ENCODE data around the gene TYROBP.

The TYROBP gene

GRCh38 chr19:35938282-35939224, 30.5 kb upstream of the TYROBP start:
- no peak for DNase-seq (ENCODE audit: extremely low spot score)
- TF ChIP-seq FOXA1 (IDR thresholded peaks at IDR 0.05): no peak
- no peak for TF ChIP-seq BHLHE40 (IDR thresholded peaks at IDR 0.05; ENCODE audit: borderline replicate concordance)
- no peak for TF ChIP-seq HDGF (IDR thresholded peaks at IDR 0.05; ENCODE audit: borderline replicate concordance)
- TF ChIP-seq ELF4 (IDR thresholded peaks at IDR 0.05): no peak
- TF ChIP-seq CTBP1 (IDR thresholded peaks at IDR 0.05; ENCODE audit: borderline replicate concordance): no peak
- TF ChIP-seq FOXK2 (IDR thresholded peaks at IDR 0.05): no peak
- POLR2A ChIA-PET: no interaction called here
- CTCF ChIA-PET: interaction anchor here (0.5 to 0.9 kb wide), 2 partner anchors 57 to 244 kb away, joined by 3 to 4 read pairs; no protein-coding TSS in a partner anchor

GRCh38 chr19:35937345-35938281, 29.5 kb upstream of the TYROBP start:
- DNase-seq (ENCODE audit: extremely low spot score): no peak
- ChIA-PET POLR2A (interaction anchor here (1.0 to 1.2 kb wide), 2 partner anchors 49 to 189 kb away, joined by 3 read pairs; partner anchors contain the start of gene LIN37), CTCF (interaction anchor here (0.7 to 0.9 kb wide), 3 partner anchors 9 to 56 kb away, joined by 3 to 5 read pairs (median 3); no protein-coding TSS in a partner anchor)
- TF ChIP-seq, protein P1, sequence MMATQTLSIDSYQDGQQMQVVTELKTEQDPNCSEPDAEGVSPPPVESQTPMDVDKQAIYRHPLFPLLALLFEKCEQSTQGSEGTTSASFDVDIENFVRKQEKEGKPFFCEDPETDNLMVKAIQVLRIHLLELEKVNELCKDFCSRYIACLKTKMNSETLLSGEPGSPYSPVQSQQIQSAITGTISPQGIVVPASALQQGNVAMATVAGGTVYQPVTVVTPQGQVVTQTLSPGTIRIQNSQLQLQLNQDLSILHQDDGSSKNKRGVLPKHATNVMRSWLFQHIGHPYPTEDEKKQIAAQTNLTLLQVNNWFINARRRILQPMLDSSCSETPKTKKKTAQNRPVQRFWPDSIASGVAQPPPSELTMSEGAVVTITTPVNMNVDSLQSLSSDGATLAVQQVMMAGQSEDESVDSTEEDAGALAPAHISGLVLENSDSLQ (IDR thresholded peaks at IDR 0.05): no peak
- TF ChIP-seq L3MBTL2 (conservative IDR thresholded peaks at IDR 0.05): no peak
- no peak for TF ChIP-seq SUZ12 (IDR thresholded peaks at IDR 0.05)
- TF ChIP-seq NFRKB (IDR thresholded peaks at IDR 0.05): no peak

DNA sequence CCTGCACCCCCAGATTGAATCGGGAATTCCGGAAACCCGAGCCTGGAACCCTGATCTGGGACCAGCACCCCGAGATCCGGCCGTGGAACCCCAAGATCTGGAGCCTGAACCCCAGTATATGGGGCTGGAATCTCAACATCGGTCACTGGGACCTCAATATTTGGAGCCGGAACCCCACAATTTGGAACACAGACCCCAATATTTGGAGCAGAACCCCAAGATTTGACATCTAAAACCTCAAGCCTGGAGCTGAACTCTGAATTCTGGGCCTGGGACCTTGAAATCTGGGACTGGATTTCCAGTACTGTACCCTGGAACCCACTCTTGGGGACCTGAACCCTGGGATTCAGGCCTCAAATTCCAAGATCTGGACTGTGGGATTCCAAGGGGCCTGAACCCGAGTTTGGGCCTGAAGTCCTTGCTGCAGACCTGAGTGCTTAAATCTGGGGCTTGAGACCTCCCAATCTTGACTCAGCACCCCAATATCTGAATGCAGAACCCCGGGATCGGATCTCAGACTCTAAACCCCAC, 28.7 kb upstream of the TYROBP start:
- CTCF ChIA-PET: interaction anchor here (0.7 kb wide), 1 partner anchor 10 kb away, joined by 5 read pairs; no protein-coding TSS in a partner anchor
- TF ChIP-seq ARNT (IDR thresholded peaks at IDR 0.05): no peak
- TF ChIP-seq HDGF (IDR thresholded peaks at IDR 0.05; ENCODE audit: borderline replicate concordance): no peak
- no peak for TF ChIP-seq TARDBP (IDR thresholded peaks at IDR 0.05)
- no peak for TF ChIP-seq FOXK2 (IDR thresholded peaks at IDR 0.05)
- TF ChIP-seq, protein P1 (IDR thresholded peaks at IDR 0.05): no peak
- no peak for TF ChIP-seq LEF1 (IDR thresholded peaks at IDR 0.05; ENCODE audit: borderline replicate concordance)
- no peak for DNase-seq (ENCODE audit: extremely low spot score)
- POLR2A ChIA-PET: interaction anchor here (1.0 to 1.2 kb wide), 2 partner anchors 50 to 188 kb away, joined by 3 read pairs; partner anchors contain the start of gene LIN37

DNA sequence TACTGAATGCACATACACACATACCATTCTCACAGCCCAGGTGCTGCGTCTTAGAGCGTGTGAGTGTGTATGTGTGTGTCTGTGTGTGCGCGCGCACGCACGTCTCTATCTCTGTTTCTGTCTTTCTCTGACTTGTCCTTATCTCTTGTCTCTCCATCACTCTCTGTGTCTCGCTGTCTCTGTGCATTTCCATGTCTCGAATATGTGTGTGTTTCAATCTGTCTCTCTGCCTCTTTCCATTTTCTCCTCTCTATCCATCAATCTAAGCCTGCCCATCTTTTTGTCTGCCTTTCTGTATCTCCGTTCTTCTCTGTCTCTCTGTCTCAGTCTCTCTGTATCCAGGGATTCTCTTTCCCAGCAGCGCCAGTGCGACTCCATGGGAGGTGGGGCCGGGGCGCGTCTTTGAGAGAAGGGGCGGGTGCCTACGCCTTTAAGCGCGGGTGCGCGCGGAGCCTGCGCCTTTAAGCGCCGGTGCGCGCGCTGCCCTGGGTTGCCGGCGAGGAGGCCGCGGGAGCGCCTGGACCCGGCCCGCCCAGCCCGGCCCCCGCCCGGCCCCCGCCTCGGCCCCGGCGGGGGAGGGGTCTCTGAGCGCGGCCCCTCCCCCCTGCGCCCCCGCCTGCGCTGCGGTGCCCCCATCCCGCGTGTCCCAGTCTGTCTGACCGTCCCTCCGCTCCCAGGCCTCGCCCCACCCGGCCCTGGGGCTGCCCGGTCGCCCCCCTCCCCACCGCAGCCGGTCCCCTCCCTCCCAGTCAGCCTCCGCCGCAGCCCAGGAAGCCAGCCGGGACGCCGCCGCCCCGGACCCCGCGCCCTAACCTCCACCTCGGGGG, 28.0 kb upstream of the TYROBP start, which contains the start of gene LRFN3:
Gene LRFN3 (plus strand): TSS at position 464 of the 827 bp plus-strand sequence. CDS start 3,052 bp downstream, outside the sequence.
- CTCF ChIA-PET: interaction anchor here (0.6 kb wide), 1 partner anchor 9 kb away, joined by 3 read pairs; no protein-coding TSS in a partner anchor

DNA sequence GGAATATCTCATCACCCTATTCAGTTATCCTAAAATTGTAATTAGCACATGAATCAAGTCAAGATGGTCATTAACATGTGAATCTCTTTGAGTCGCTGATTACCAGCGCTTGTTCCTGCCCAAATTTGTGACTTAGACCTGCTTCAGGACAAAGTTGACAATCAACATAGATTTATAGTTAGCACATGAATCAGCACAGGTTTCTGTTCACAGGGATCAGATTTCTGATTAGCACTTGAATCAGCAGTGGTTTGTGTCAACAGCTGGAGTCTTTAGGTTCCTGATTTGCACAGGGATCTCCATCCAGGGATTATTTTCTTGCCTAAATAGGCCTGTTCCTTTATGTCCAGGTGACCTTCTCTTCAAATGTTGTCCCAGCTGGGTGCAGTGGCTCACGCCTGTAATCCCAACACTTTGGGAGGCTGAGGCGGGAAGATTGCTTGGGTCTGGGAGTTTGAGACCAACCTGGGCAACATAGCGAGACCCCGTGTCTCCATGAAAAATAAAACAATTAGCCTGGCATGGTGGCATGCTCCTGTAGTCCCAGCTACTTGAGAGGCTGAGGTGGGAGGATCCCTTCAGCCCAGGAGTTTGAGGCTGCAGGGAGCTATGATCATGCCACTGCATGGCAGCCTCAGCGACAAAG, 24.3 kb upstream of the TYROBP start:
- ChIA-PET CTCF (interaction anchor here (1.0 kb wide), 1 partner anchor 50 kb away, joined by 5 read pairs; no protein-coding TSS in a partner anchor), POLR2A (interaction anchor here (2.3 kb wide), 1 partner anchor 49 kb away, joined by 8 read pairs; no protein-coding TSS in a partner anchor)
- DNase-seq (ENCODE audit: extremely low spot score): no peak
- TF ChIP-seq SUZ12 (IDR thresholded peaks at IDR 0.05) (no peak), FOXK2 (IDR thresholded peaks at IDR 0.05) (no peak), NFRKB (IDR thresholded peaks at IDR 0.05) (no peak), LEF1 (IDR thresholded peaks at IDR 0.05; ENCODE audit: borderline replicate concordance) (no peak)

More for the DNA sequence above, 28.0 kb upstream of the TYROBP start, which contains the start of gene LRFN3:
- TF ChIP-seq FOXK2 (IDR thresholded peaks at IDR 0.05) (no peak), ZNF384 (IDR thresholded peaks at IDR 0.05) (no peak), CTBP1 (IDR thresholded peaks at IDR 0.05; ENCODE audit: borderline replicate concordance) (peak; percentile 36; the same call in 1 of the 2 replicates), LEF1 (IDR thresholded peaks at IDR 0.05; ENCODE audit: borderline replicate concordance) (no peak), SP1 (IDR thresholded peaks at IDR 0.05) (no peak)
- POLR2A ChIA-PET: no interaction called here
- DNase-seq (ENCODE audit: extremely low spot score): peak; percentile 82

DNA sequence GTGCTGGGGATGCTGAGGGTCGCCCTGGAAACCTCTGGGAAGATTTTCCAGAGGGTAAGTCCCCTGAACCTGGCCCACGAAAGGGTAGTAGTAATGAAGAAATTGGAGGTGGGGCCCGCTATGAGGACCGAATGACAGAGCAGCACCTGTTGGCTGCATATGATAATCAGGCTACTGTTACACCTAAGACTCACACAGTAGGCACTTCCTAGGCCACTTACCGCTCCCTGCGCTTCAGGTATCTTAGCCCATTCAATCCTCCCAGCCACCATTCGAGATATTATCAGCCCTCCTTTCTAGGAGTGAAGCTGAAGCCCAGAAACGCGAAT, 23.7 kb upstream of the TYROBP start:
- CTCF ChIA-PET: interaction anchor here (1.0 kb wide), 2 partner anchors 26 to 49 kb away, joined by 4 to 5 read pairs; no protein-coding TSS in a partner anchor
- TF ChIP-seq SUZ12 (IDR thresholded peaks at IDR 0.05): no peak
- DNase-seq (ENCODE audit: extremely low spot score): no peak
- POLR2A ChIA-PET: interaction anchor here (0.7 to 2.3 kb wide), 11 partner anchors 15 to 184 kb away, joined by 3 to 8 read pairs (median 4); partner anchors contain the start of genes LIN37, NFKBID and THAP8
